Kidney (tissue), 14 donors: ENCODE results near the gene ZFHX2. TPM values are rescaled to one million over a fixed set of nuclear protein-coding genes. Genes with fewer than 3 reads are reported as not detected.
"Not testable (repeated sequence)": the region's sequence is repeated elsewhere in the genome, so short reads cannot be mapped to it uniquely, and the experiment has no call there.

Source experiments
- DNase-seq, 5 donors: peaks; one replicate each; pipeline ENCODE4 v3.0.0-alpha.2; 2013 to 2020
- FAIRE-seq: peaks from 2 replicates; lab custom pipeline; 2012; peaks lifted over from hg19 to GRCh38; lab: Jason Lieb, UNC
- H3K27ac ChIP-seq, 2 donors: one replicate each; pipeline ENCODE4 v1.7.0; 2013; ENCODE audit warnings: low read depth in 2 of 2, low read length in 2 of 2, inconsistent platforms in 1 of 2
- H3K27me3 ChIP-seq: one replicate; pipeline ENCODE4 v1.7.1; 2013; ENCODE audit warnings: low read length, inconsistent platforms; ENCODE audit not compliant: control insufficient read depth, insufficient read depth
- H3K36me3 ChIP-seq, 3 donors: one replicate each; pipeline versions ENCODE4 v1.7.0 to v1.7.1; 2013; ENCODE audit warnings: low read length in 3 of 3, control low read depth in 1 of 3, inconsistent platforms in 1 of 3; ENCODE audit not compliant: insufficient read depth in 3 of 3, control insufficient read depth in 2 of 3
- H3K4me1 ChIP-seq, 3 donors: one replicate each; pipeline versions ENCODE4 v1.7.0 to v1.7.1; 2013; ENCODE audit warnings: low read length in 3 of 3, inconsistent platforms in 1 of 3, low read depth in 1 of 3; ENCODE audit not compliant: control insufficient read depth in 2 of 3, insufficient read depth in 2 of 3
- H3K4me3 ChIP-seq, 3 donors: one replicate each; pipeline versions ENCODE4 v1.7.0 to v1.8.1; 2013; ENCODE audit warnings: low read length in 3 of 3, control low read depth in 1 of 3, inconsistent platforms in 1 of 3
- H3K9ac ChIP-seq, 3 donors: one replicate each; pipeline versions ENCODE4 v1.7.0 to v1.7.1; 2013; ENCODE audit warnings: low read length in 3 of 3, control low read depth in 1 of 3, inconsistent platforms in 1 of 3
- H3K9me3 ChIP-seq, 3 donors: one replicate each; pipeline versions ENCODE4 v1.7.0 to v1.7.1; 2013; ENCODE audit warnings: low read length in 3 of 3, control low read depth in 1 of 3, inconsistent platforms in 1 of 3; ENCODE audit not compliant: control insufficient read depth in 2 of 3, insufficient read depth in 1 of 3
- CTCF ChIP-seq: IDR thresholded peaks from 3 replicates; pipeline ENCODE4 v1.5.1; 2012; ENCODE audit warnings: mild to moderate bottlenecking, moderate library complexity, borderline replicate concordance; ENCODE audit not compliant: insufficient read depth; ENCODE audit errors: extremely low read depth
- intact Hi-C: fragments of 100-400 bp; cut with DNase I; formaldehyde crosslinking; loops from one replicate; pipeline ENCODE4 v1.11.1; 2022
- polyA plus RNA-seq: library from polyadenylated mRNA; stranded (reverse); fragments of 350-450 nt; fragmentation: Illumina TruSeq; extraction: RNeasy Lipid Tissue Mini Kit (QIAGEN cat#74804); gene quantifications from one replicate; pipeline ENCODE4 v1.2.3, GENCODE V29; 2014; ENCODE audit warnings: low read depth, low replicate concordance; ENCODE audit not compliant: insufficient read depth
- total RNA-seq: library from RNA; stranded (reverse); fragmentation: NEBNext Ultra II Directional; extraction: Animal tissue kit (Norgen Biotek cat#: 25700); gene quantifications from one replicate; pipeline ENCODE4 v1.2.1, GENCODE V29; 2021
- donor health status: control.
- donor health status: control.
- donor health status: control.
- donor health status: control.
- donor health status: control.
- donor health status: DM: yes; HTN: yes; CAD: no.
- donor health status: Normal renal cell carcinoma (clear cell type).

ZFHX2 gene
- total and polyA plus RNA-seq, 2 donors from 2014 or later = 4.9 to 6.1 TPM

- TF ChIP-seq CTCF = no peak
- Histone ChIP-seq H3K27me3 (no peaks in the 10 kb centered on the region), H3K9ac (no peak overlapping the region), H3K36me3 (no peaks in the 10 kb centered on the region), H3K4me1 (peaks cover 0 to 7% (median 3%) of the 10 kb centered on the region in 3 donors), H3K27ac (peak overlapping the region in 1 of 2 donors; percentile 22), H3K4me3 (no peak overlapping the region), H3K9me3 (no peaks in the 10 kb centered on the region)
- DNase-seq (peak in 4 of 5 donors; percentile 81 to 86 (median 82)), FAIRE-seq (no peak)
- intact Hi-C loops = no loop called here
Measured at GRCh38 chr14:23538785-23539184, 12.8 kb downstream of the ZFHX2 start.

- Histone ChIP-seq H3K27ac (no peak overlapping the region), H3K27me3 (no peaks in the 10 kb centered on the region), H3K9ac (no peak overlapping the region), H3K4me1 (peaks cover 0 to 3% (median 3%) of the 10 kb centered on the region in 3 donors), H3K4me3 (no peak overlapping the region), H3K36me3 (no peaks in the 10 kb centered on the region), H3K9me3 (no peaks in the 10 kb centered on the region)
- DNase-seq = no peak
- intact Hi-C loops = no loop called here
- FAIRE-seq = no peak
- no peak for TF ChIP-seq CTCF
Measured at GRCh38 chr14:23538050-23538718, 13.4 kb downstream of the ZFHX2 start.

- no peak for FAIRE-seq
Measured at GRCh38 chr14:23537351-23538049, 14.1 kb downstream of the ZFHX2 start.

GRCh38 chr14:23536906-23537305, 14.7 kb downstream of the ZFHX2 start:
- H3K4me1 ChIP-seq, intact Hi-C loops, DNase-seq, H3K9me3 ChIP-seq, H3K27me3 ChIP-seq, H3K27ac ChIP-seq, H3K36me3 ChIP-seq, H3K4me3 ChIP-seq, H3K9ac ChIP-seq, FAIRE-seq: not testable (repeated sequence)

More at GRCh38 chr14:23537351-23538049, 14.1 kb downstream of the ZFHX2 start:
- intact Hi-C loops = no loop called here
- DNase-seq = peak in 1 of 5 donors; percentile 30
- Histone ChIP-seq H3K36me3 (no peaks in the 10 kb centered on the region), H3K9me3 (no peaks in the 10 kb centered on the region), H3K27ac (peak overlapping the region in 1 of 2 donors; percentile 17), H3K9ac (no peak overlapping the region), H3K4me1 (peaks cover 0 to 3% (median 0%) of the 10 kb centered on the region in 3 donors), H3K27me3 (no peaks in the 10 kb centered on the region), H3K4me3 (no peak overlapping the region)
- no peak for TF ChIP-seq CTCF
